Activated naive CD4-positive, alpha-beta T cell treated with anti-CD3 and anti-CD28 coated beads, Interleukin-2, amount 50 U/mL, for 24 hours (primary cell): Measurements from ENCODE around the gene OPRM1.
"Not testable (repeated sequence)": the region's sequence is repeated elsewhere in the genome, so short reads cannot be mapped to it uniquely, and the experiment has no call there.

Experiments
- H3K27ac Mint-ChIP-seq: one replicate; pipeline ENCODE4 v1.8.0; 2021; ENCODE audit warnings: mild to moderate bottlenecking, mixed read lengths
- H3K27me3 Mint-ChIP-seq: one replicate; pipeline ENCODE4 v1.8.0; 2021; ENCODE audit warnings: mixed read lengths
- H3K36me3 Mint-ChIP-seq: one replicate; pipeline ENCODE4 v1.8.0; 2021; ENCODE audit warnings: mixed read lengths
- H3K4me1 Mint-ChIP-seq: one replicate; pipeline ENCODE4 v1.8.0; 2021; ENCODE audit warnings: mixed read lengths
- H3K4me3 Mint-ChIP-seq: one replicate; pipeline ENCODE4 v1.8.0; 2021; ENCODE audit warnings: mild to moderate bottlenecking, mixed read lengths
- H3K9me3 Mint-ChIP-seq: one replicate; pipeline ENCODE4 v1.8.0; 2021; ENCODE audit warnings: mixed read lengths

Gene OPRM1

GRCh38 chr6:154230393-154230792 lies 191.4 kb downstream of the OPRM1 start:
- H3K36me3 Mint-ChIP-seq: peaks cover 25% of the 10 kb centered on the region
- peak overlapping the region; percentile 83 for H3K4me3 Mint-ChIP-seq
- no peaks in the 10 kb centered on the region for H3K9me3 Mint-ChIP-seq
- peak overlapping the region; percentile 96 for H3K27ac Mint-ChIP-seq
- H3K4me1 Mint-ChIP-seq: peaks cover 87% of the 10 kb centered on the region
- no peaks in the 10 kb centered on the region for H3K27me3 Mint-ChIP-seq

DNA sequence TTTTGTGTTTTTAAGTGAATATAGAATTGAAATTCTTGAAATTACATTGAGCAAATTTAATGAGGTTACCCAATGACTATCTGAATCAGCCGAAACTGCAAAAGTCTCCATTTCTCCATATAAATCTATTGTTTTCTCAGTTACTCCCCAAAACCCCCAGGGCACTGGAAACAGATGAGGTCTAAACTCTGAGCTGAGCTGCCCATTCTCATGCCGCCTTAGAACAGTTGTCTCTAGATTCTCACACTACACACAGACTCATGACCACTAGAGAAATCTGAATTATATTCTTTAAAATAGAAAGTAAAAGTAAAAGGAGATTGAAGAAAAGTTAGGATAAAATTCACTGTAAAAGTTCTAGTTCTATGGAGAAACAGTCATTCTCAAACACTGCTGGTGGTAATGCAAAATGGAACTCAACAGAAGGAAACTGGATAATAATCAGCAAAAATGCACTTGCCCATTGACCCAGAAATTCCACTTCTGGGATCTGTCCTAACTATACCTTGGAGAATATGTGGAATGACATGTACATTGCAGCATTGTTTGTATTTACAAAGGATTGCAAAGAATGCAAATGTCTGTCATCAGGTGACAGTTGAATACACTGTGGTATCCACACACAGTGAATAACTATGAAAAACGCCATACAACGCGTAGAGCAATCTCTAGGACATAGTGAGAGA lies 192.0 kb downstream of the OPRM1 start:
- H3K4me3 Mint-ChIP-seq: peak overlapping the region; percentile 83
- peak overlapping the region; percentile 95 for H3K27ac Mint-ChIP-seq
- peaks cover 86% of the 10 kb centered on the region for H3K4me1 Mint-ChIP-seq
- H3K9me3 Mint-ChIP-seq: no peaks in the 10 kb centered on the region
- H3K36me3 Mint-ChIP-seq: peaks cover 22% of the 10 kb centered on the region
- no peaks in the 10 kb centered on the region for H3K27me3 Mint-ChIP-seq

DNA sequence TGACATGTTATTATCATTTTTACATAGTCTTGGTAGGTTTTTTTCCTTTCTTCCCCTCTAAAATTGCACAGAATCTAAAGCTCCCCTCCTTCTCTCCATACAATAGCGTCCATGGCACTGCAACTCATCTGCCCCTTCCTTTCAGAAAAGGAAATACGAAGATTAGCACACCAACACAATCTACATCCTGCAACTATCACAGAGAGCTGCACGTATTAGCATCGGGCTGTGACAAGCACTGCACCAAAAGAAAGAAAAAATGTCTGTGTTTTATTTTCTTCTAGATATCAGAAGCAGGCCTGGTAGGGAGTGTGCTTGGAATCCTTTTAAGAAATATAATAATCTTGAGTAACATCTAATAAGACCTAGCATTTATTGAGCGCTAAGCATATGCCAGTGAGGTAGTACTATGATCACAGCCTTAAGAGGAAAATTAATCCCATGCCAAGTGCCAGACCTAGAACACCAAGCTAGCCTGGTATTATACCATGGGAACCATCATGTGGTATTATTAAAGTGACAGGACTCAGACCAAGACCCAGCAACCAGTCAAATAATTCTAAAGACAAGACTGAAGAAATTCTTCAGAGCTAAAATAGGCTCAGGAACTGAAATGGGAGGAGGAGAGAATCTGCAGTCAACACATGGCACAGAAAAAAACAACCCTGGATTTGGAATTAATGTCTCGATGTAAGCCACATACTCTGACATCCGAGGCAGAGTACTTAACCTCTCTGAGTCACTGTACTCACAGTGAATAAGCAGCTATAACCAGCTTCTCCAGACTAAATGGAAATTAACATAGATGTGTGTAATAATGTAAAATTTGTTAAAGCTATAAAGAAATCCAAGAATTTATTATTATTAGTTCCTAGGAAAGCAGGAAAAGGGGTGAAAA lies 193.2 kb downstream of the OPRM1 start:
- H3K27me3 Mint-ChIP-seq: no peaks in the 10 kb centered on the region
- H3K36me3 Mint-ChIP-seq: peaks cover 18% of the 10 kb centered on the region
- peak overlapping the region; percentile 83 for H3K4me3 Mint-ChIP-seq
- H3K4me1 Mint-ChIP-seq: peaks cover 89% of the 10 kb centered on the region
- H3K9me3 Mint-ChIP-seq: no peaks in the 10 kb centered on the region
- peak overlapping the region; percentile 89 for H3K27ac Mint-ChIP-seq

DNA sequence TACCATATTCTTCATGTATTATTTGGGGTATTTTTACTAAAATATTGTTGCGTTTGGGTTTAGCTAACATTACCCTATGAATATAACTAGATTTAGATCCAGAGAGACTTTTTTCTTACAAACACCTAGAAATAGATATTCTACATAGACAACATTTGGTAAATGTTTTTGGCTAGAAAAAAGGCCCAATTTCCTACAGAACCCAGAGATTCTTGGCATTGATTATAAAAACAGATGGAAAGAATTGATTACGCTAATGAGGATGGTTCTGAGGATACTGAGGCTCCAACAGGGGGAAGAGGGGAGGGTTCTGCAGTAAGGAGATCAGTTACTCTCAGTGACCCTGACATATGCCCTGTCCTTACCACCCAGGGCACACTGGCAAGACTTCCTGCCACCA lies 194.3 kb downstream of the OPRM1 start:
- Mint-ChIP-seq H3K9me3 (no peaks in the 10 kb centered on the region), H3K27me3 (no peaks in the 10 kb centered on the region), H3K36me3 (peaks cover 18% of the 10 kb centered on the region), H3K4me1 (peaks cover 88% of the 10 kb centered on the region), H3K4me3 (no peak overlapping the region), H3K27ac (peak overlapping the region; percentile 90)

DNA sequence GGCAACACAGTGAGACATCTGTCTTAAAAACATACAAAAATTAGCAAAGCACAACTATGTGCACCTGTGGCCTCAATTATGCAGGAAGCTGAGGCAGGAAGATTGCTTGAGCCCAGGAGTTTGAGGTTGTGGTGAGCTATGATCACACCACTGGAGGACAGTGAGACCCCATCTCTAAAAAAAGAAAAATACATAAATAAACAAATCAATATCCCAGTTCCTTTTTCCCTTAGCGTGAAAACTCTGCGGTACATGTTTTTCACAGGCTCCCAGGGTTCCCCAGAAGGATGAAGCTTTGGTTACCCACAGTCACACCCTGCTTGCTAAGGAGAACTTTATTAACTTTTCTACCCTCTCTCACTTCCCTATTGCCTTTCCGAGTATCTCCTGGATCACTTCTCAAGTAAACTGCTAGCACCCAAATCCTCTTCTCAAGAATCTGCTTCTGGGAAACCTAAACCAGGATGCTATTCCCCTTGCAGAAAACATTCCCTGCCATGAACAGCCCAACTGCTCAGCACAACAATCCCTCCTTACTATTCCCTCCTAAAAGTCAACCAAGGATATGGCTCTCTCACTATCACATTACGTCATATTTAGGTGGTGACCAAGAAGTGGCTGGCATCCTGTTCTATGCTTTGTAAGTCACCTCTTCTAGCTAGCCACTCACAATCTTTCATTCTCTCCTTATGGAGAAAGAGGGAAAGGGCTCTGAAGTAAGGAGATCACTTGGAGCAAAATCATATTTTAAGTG lies 195.2 kb downstream of the OPRM1 start:
- H3K36me3 Mint-ChIP-seq: peaks cover 17% of the 10 kb centered on the region
- no peaks in the 10 kb centered on the region for H3K9me3 Mint-ChIP-seq
- no peaks in the 10 kb centered on the region for H3K27me3 Mint-ChIP-seq
- H3K4me3 Mint-ChIP-seq: peak overlapping the region; percentile 60
- peaks cover 87% of the 10 kb centered on the region for H3K4me1 Mint-ChIP-seq
- peak overlapping the region; percentile 90 for H3K27ac Mint-ChIP-seq

DNA sequence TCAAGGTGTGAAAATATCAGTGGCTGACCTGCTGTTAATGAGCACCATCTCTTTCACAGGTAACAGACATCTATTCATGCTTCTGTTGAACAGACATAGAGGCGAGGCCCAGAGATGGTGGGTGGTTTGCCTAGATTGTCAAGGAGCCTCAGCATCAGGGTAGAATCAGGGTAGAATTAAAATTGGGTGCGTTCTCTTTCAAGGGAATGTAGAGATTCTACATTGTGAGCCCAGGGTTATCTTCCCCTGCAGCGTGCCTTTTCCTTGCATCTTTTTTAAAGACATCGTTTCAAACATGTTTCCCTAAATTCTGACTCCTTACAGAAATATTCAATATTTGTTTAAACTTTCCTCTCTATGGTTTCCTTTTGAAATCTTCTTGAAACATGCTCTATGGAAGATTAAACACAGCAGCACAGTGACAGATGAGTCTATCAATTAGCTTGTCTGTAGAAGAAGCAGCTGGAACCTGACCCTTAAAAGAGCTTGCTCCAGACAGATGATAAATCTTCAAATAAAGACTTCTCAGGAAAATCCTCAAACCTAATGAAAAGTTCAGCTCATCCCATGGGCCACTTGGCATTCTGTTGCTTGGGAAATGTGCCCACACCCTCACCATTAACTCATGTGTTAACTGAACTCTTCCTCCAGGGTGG lies 197.7 kb downstream of the OPRM1 start:
- peak overlapping the region; percentile 12 for H3K27ac Mint-ChIP-seq
- no peaks in the 10 kb centered on the region for H3K27me3 Mint-ChIP-seq
- H3K4me3 Mint-ChIP-seq: no peak overlapping the region
- peaks cover 14% of the 10 kb centered on the region for H3K36me3 Mint-ChIP-seq
- H3K4me1 Mint-ChIP-seq: peaks cover 90% of the 10 kb centered on the region
- H3K9me3 Mint-ChIP-seq: no peaks in the 10 kb centered on the region

- Mint-ChIP-seq H3K4me1 (peaks cover 90% of the 10 kb centered on the region), H3K27me3 (no peaks in the 10 kb centered on the region), H3K27ac (peak overlapping the region; percentile 68), H3K36me3 (peaks cover 21% of the 10 kb centered on the region), H3K9me3 (peaks cover 9% of the 10 kb centered on the region), H3K4me3 (peak overlapping the region; percentile 58)
These were observed 199.8 kb downstream of the OPRM1 start for GRCh38 chr6:154238831-154239230.

GRCh38 chr6:154239392-154239791 lies 200.4 kb downstream of the OPRM1 start:
- H3K4me1 Mint-ChIP-seq: peaks cover 90% of the 10 kb centered on the region
- peak overlapping the region; percentile 68 for H3K27ac Mint-ChIP-seq
- H3K4me3 Mint-ChIP-seq: peak overlapping the region; percentile 58
- peaks cover 9% of the 10 kb centered on the region for H3K9me3 Mint-ChIP-seq
- H3K36me3 Mint-ChIP-seq: peaks cover 19% of the 10 kb centered on the region
- no peaks in the 10 kb centered on the region for H3K27me3 Mint-ChIP-seq

DNA sequence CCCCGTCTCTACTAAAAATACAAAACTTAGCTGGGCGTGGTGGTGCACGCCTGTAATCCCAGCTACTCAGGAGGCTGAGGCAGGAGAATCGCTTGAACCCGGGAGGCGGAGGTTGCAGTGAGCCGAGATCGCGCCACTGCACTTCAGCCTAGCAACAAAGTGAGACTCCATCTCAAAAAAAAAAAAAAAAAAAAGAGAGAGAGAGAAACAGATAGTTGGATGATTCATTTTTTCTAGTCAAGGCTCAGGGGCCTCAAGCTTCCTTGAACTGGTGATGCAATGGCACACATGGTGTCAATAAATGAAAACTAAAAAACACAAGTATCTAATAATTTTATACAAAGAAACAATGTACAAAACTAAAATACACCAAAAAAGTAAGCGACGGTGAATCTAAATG lies 202.0 kb downstream of the OPRM1 start:
- peak overlapping the region; percentile 98 for H3K27ac Mint-ChIP-seq
- peaks cover 15% of the 10 kb centered on the region for H3K36me3 Mint-ChIP-seq
- H3K4me3 Mint-ChIP-seq: peak overlapping the region; percentile 60
- H3K9me3 Mint-ChIP-seq, H3K27me3 Mint-ChIP-seq: not testable (repeated sequence)
- H3K4me1 Mint-ChIP-seq: peaks cover 87% of the 10 kb centered on the region

DNA sequence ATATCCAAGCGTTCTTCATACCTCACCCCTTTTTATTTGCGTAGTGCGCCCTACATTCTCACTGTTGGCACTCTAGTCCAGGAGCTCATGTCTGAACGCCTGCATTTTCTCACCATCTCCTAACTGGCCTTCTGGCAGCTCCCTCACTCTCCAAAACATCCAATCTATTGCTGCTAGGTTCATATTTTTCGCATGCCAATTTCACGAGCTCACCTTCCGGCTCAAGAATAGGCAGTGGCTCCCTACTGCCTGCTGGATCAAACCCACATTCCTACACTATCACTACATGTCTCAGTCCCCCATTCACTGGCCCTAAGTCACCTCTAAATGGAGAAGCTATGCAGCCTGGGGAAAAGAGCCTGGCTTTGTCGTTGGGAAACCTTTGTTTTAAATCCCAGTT lies 202.5 kb downstream of the OPRM1 start:
- Mint-ChIP-seq H3K4me1 (peaks cover 84% of the 10 kb centered on the region), H3K9me3 (peaks cover 9% of the 10 kb centered on the region), H3K36me3 (peaks cover 15% of the 10 kb centered on the region), H3K4me3 (peak overlapping the region; percentile 60), H3K27ac (peak overlapping the region; percentile 98), H3K27me3 (no peaks in the 10 kb centered on the region)

GRCh38 chr6:154242617-154243357 lies 203.7 kb downstream of the OPRM1 start:
- Mint-ChIP-seq H3K4me3 (peak overlapping the region; percentile 95), H3K36me3 (peaks cover 16% of the 10 kb centered on the region), H3K4me1 (peaks cover 84% of the 10 kb centered on the region), H3K27me3 (no peaks in the 10 kb centered on the region), H3K27ac (peak overlapping the region; percentile 98), H3K9me3 (peaks cover 9% of the 10 kb centered on the region)

DNA sequence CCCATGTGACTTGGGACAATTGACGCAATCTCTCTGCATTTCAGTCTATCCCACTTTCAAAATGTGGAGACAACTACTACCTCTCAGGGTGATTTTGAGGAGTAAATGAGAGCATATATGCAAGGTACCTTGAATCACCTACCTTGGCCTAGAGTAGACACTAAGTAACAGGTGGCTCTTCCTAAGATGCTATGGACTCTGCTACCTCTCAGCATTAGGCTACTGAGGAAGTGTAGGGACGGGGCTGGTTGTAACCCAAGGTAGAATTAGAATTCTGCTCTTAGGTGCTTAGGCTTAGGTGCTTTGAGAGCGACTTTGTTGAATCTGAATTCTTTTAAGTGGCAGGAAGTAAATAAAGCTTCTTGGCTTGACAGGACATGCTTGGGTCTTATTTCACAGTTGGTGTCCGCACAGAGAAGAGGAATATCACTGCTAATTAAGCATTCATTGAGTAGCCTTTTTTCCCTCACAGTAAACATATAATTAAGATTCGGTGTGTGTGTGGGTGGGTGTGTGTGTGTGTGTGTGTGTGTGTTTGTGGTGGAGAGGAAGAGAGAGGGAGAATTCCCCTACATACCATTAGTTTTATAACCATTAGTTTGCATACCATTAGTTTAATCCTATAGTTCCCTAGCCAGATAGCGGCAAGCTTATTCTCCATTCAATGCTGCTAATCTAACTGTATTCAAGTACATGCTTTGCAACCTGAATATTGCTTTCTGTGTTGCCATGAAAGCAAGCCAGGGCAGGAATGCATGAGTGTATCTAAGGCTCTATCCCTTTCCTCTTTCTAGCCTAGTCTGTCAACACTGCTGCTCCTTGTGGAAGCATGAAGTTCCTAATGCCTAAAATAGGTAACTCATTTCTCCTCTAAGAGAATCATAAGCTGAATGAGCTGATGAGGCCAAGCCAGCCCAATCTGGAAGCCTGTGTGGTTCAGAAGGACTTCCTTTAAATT lies 205.0 kb downstream of the OPRM1 start:
- peaks cover 14% of the 10 kb centered on the region for H3K36me3 Mint-ChIP-seq
- H3K27ac Mint-ChIP-seq: peak overlapping the region; percentile 98
- peak overlapping the region; percentile 95 for H3K4me3 Mint-ChIP-seq
- peaks cover 9% of the 10 kb centered on the region for H3K9me3 Mint-ChIP-seq
- H3K27me3 Mint-ChIP-seq: no peaks in the 10 kb centered on the region
- H3K4me1 Mint-ChIP-seq: peaks cover 88% of the 10 kb centered on the region

DNA sequence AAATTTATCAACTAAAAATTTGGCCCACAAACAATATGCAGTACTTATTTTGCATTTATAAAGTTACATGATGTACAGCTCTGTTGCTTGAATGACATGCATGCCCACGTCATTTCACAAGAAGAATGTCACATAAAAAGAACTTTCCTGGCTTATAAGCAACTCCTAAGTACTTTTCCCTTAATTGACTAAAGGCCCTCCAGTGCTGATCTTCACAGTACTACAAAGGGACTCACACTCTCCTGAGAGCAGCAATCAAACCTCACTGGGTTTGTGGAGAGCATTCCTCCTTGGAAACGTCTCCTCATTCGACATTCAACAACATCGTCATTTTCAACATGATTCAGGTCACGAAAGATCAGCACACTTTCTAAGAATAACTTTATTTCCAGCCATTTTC lies 206.5 kb downstream of the OPRM1 start:
- Mint-ChIP-seq H3K27ac (peak overlapping the region; percentile 98), H3K4me3 (peak overlapping the region; percentile 95), H3K27me3 (no peaks in the 10 kb centered on the region), H3K36me3 (peaks cover 14% of the 10 kb centered on the region), H3K4me1 (peaks cover 88% of the 10 kb centered on the region), H3K9me3 (peaks cover 9% of the 10 kb centered on the region)

- H3K36me3 Mint-ChIP-seq: peaks cover 11% of the 10 kb centered on the region
- peaks cover 9% of the 10 kb centered on the region for H3K9me3 Mint-ChIP-seq
- no peaks in the 10 kb centered on the region for H3K27me3 Mint-ChIP-seq
- peaks cover 88% of the 10 kb centered on the region for H3K4me1 Mint-ChIP-seq
- H3K4me3 Mint-ChIP-seq: peak overlapping the region; percentile 95
- H3K27ac Mint-ChIP-seq: peak overlapping the region; percentile 98
These were observed 207.7 kb downstream of the OPRM1 start for GRCh38 chr6:154246723-154247118.
